Measurements from ENCODE around the gene ABCA13.

ABCA13 gene

DNA sequence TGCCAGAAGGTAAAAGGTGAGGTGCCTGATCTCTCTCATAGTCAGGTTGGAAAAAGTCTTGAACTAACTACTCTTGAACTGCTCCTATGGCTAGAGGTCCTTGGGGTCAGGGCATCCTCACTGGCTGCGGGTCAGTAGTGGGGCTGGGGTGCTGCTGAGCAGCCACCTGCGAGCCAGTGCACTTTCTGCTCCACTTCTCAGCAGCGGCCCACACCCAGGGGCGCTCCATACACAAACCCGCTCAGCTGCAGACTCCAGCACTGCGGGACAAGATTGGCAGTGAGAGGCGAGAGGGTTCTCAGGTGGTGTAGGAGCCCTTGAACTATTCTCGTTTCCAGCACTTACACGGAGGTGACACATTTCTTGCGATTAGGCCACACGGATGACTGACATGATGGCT is 6.0 kb downstream of the ABCA13 start:
- Histone ChIP-seq H3K4me1 (no peaks in the 10 kb centered on the region), H3K9me3 (no peaks in the 10 kb centered on the region), H3K36me3 (no peaks in the 10 kb centered on the region), H3K4me3 (ENCODE audit: low read depth, low read length) (no peak overlapping the region), H3K27me3 (no peaks in the 10 kb centered on the region)
- TF ChIP-seq, protein P1, sequence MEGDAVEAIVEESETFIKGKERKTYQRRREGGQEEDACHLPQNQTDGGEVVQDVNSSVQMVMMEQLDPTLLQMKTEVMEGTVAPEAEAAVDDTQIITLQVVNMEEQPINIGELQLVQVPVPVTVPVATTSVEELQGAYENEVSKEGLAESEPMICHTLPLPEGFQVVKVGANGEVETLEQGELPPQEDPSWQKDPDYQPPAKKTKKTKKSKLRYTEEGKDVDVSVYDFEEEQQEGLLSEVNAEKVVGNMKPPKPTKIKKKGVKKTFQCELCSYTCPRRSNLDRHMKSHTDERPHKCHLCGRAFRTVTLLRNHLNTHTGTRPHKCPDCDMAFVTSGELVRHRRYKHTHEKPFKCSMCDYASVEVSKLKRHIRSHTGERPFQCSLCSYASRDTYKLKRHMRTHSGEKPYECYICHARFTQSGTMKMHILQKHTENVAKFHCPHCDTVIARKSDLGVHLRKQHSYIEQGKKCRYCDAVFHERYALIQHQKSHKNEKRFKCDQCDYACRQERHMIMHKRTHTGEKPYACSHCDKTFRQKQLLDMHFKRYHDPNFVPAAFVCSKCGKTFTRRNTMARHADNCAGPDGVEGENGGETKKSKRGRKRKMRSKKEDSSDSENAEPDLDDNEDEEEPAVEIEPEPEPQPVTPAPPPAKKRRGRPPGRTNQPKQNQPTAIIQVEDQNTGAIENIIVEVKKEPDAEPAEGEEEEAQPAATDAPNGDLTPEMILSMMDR (IDR thresholded peaks at IDR 0.05; ENCODE audit: low read depth, low read length) = no peak
- no peak for DNase-seq

DNA sequence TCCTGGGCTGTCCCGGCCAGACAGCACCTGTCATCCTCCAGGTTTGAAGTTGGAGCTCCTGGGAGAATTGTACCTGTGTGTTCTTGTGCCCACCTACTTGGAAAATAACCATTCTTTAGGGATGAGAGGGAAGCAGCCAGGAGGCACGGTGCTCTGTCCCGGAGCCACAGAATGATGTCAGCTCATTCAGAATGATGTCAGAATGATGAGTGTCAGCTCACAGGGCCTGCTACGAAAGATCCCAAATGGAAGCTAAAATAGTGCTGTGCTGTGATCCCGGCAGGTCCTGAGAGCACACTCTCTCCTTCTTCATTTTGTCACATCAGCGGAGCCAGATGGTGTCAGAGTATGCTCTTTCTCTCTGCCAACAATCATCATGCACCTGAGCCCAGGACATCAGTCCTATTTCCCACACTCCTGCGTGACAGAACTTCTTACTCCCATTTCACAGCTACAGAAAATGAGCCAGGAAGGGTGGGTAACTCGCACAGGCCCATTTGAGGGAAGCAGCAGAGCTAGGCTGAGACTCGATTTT is 8.3 kb downstream of the ABCA13 start:
- TF ChIP-seq, protein P1 (IDR thresholded peaks at IDR 0.05; ENCODE audit: low read depth, low read length) = no peak
- Histone ChIP-seq H3K36me3 (no peaks in the 10 kb centered on the region), H3K4me1 (no peaks in the 10 kb centered on the region), H3K27me3 (no peaks in the 10 kb centered on the region), H3K4me3 (ENCODE audit: low read depth, low read length) (no peak overlapping the region), H3K9me3 (no peaks in the 10 kb centered on the region)
- DNase-seq = no peak

DNA sequence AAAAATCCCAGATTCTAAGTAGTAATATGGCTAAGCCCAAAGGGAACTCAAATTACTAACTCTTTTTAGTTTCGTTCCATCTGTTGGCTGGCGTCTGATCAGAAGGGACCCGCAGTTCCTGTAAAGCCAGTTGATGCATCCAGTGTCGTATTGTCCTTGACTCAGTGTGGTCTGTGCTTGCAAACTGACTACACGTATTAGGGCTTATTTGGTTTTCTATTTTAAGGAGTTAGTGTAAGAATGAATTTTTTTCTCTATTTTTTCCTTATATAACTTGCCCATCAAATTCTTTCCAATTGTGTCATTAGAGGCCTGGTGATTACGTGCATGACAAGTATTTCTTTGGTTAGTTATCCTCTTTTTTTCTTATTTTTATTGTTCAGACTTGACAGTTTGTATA is 9.7 kb downstream of the ABCA13 start:
- Histone ChIP-seq H3K27me3 (no peaks in the 10 kb centered on the region), H3K9me3 (no peaks in the 10 kb centered on the region), H3K4me3 (ENCODE audit: low read depth, low read length) (no peak overlapping the region), H3K4me1 (no peaks in the 10 kb centered on the region), H3K36me3 (no peaks in the 10 kb centered on the region)
- TF ChIP-seq, protein P1 (IDR thresholded peaks at IDR 0.05; ENCODE audit: low read depth, low read length) = no peak
- no peak for DNase-seq

DNA sequence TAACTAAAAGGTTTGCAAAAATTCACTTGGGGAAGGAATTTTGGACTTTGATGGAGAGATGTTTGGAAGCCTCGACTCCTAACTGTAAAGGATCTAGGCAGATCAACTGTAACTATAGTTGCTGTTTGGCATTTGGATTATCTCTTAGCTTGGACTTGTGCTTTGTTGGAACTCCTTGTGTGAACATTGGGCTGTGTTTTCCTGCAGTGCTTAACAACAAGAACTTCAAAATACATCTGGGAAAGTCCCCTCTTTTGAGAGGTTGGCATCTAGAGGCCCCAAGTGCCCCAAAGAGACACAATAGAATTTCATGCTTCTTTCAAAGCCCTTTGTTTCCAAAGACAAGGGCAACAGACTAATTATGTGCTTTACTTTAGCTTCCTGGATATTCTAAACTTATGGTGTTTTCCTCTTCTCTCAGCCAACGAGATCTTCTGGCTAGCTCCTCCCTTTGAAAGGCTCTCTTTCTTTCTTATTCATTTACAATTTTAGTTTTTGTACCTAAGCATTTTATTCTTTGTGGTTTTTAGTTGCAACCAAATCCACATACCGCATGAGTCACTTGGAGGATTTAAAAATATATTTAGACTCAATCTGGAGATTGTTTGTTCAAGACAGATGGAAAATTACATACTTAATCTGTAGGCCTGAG is 11.6 kb downstream of the ABCA13 start:
- no peak for DNase-seq
- no peaks in the 10 kb centered on the region for H3K27me3 ChIP-seq

DNA sequence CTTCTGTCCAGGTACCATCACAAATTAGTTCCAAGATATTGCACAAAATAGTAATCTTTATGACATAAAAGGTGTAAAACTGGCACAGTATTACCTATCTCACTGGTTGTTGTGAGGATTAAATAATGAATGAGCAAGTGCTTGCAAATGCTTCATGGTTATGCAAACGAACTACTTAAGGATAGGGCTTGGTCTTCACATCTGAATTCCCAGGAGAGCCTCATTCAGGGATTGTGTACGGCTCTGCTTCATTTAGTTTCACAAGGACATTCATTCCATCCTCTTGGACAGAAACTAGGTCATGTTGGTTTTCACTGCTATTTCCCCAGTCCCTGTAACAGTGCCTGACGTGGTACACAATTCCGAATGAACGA is 12.1 kb downstream of the ABCA13 start:
- DNase-seq = no peak
- H3K4me3 ChIP-seq (ENCODE audit: low read depth, low read length) = no peak overlapping the region

More for the DNA sequence above, 11.6 kb downstream of the ABCA13 start:
- H3K4me1 ChIP-seq = no peaks in the 10 kb centered on the region
- no peaks in the 10 kb centered on the region for H3K36me3 ChIP-seq
- no peaks in the 10 kb centered on the region for H3K9me3 ChIP-seq
- TF ChIP-seq, protein P1 (IDR thresholded peaks at IDR 0.05; ENCODE audit: low read depth, low read length) = no peak
- no peak overlapping the region for H3K4me3 ChIP-seq (ENCODE audit: low read depth, low read length)

DNA sequence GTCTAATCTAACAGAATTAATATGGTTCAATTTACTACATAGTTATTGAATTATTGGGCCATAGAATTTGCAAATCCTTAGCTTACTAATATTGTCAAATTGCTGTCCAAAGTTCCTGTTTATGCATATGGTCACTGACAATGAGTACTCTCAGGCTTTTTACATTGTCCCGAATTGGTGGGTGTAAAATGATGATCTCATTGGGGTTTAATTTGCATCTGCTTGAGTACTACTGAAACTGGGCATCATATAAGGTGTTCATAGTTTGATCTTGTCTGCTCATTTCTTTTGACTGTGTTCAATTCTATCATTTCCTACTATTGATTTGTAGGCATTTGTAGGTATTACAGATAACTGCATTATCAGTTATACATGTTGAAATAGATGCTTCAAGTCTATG is 12.7 kb downstream of the ABCA13 start:
- Histone ChIP-seq H3K9me3 (no peaks in the 10 kb centered on the region), H3K27me3 (no peaks in the 10 kb centered on the region), H3K36me3 (no peaks in the 10 kb centered on the region), H3K4me3 (ENCODE audit: low read depth, low read length) (no peak overlapping the region), H3K4me1 (no peaks in the 10 kb centered on the region)
- TF ChIP-seq, protein P1 (IDR thresholded peaks at IDR 0.05; ENCODE audit: low read depth, low read length) = no peak
- no peak for DNase-seq

More for the DNA sequence above, 12.1 kb downstream of the ABCA13 start:
- Histone ChIP-seq H3K4me1 (no peaks in the 10 kb centered on the region), H3K9me3 (no peaks in the 10 kb centered on the region), H3K27me3 (no peaks in the 10 kb centered on the region), H3K36me3 (no peaks in the 10 kb centered on the region)
- TF ChIP-seq, protein P1 (IDR thresholded peaks at IDR 0.05; ENCODE audit: low read depth, low read length) = no peak

All from BE2C (cell line).